ENCODE results near the gene GALNT18. TPM values are rescaled to one million over a fixed set of nuclear protein-coding genes. Genes with fewer than 3 reads are reported as not detected.

GALNT18 gene
- total and polyA plus RNA-seq, 2 of the 4 experiments (the other 2 are of a cell fraction): 9.5 to 11.3 TPM

Small RNA genes lying within 50 kb of the gene (microRNA-seq; reads per million reads assigned to microRNA genes)
- gene MIR4299 (ENCODE audit: insufficient read depth in 1 of 2, insufficient read length in 1 of 2, unreplicated experiment in 1 of 2): 0 reads per million in 2 experiments

Small RNA genes lying within 50 kb of the gene (small RNA-seq; reads per million reads assigned to genes)
- 0 reads per million in 5 experiments for gene MIR4299

Other genes starting within 250 kb of the GALNT18 start
- 110 and 117 TPM in 2 replicates for gene USP47, start 220.0 kb upstream of the GALNT18 start, total RNA-seq (2012; rRNA removed)
- gene USP47, start 220.0 kb upstream of the GALNT18 start, polyA plus RNA-seq (2012; rRNA removed): 12.4 and 15.0 TPM in 2 replicates

Measured in IMR-90 (cell line).